ENCODE measurements around the gene PTPN1. TPM values are rescaled to one million over a fixed set of nuclear protein-coding genes. Genes with fewer than 3 reads are reported as not detected.

The PTPN1 gene
- total RNA-seq, 1 donor from 2014 or later = 101 TPM

DNA sequence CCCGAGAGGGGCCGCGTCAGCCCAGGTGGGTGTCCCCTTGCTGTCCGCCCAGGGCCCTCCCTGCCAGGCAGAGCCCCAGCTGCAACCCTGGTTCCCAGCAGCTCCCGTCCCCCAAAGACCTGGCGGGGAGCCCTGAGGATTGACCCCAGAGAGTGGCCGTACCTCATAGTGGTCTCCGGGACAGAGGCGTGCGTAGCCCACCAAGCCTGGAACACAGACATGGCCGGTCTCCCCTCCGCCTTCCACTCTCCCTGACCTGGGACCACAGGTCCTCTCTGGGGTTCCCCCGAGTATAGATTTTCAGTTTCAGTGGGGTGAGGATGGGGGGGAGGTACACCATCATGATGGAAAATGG is 98.5 kb downstream of the PTPN1 start:
- Histone ChIP-seq H3K4me1 (no peaks in the 10 kb centered on the region), H3K27ac (no peak overlapping the region), H3K36me3 (no peaks in the 10 kb centered on the region), H3K27me3 (no peaks in the 10 kb centered on the region), H3K9me3 (no peaks in the 10 kb centered on the region), H3K4me3 (no peak overlapping the region)
- intact Hi-C loops (cut with DNase I) = no loop called here
- DNase-seq (no peak), ATAC-seq (no peak)
- TF ChIP-seq, protein P1, sequence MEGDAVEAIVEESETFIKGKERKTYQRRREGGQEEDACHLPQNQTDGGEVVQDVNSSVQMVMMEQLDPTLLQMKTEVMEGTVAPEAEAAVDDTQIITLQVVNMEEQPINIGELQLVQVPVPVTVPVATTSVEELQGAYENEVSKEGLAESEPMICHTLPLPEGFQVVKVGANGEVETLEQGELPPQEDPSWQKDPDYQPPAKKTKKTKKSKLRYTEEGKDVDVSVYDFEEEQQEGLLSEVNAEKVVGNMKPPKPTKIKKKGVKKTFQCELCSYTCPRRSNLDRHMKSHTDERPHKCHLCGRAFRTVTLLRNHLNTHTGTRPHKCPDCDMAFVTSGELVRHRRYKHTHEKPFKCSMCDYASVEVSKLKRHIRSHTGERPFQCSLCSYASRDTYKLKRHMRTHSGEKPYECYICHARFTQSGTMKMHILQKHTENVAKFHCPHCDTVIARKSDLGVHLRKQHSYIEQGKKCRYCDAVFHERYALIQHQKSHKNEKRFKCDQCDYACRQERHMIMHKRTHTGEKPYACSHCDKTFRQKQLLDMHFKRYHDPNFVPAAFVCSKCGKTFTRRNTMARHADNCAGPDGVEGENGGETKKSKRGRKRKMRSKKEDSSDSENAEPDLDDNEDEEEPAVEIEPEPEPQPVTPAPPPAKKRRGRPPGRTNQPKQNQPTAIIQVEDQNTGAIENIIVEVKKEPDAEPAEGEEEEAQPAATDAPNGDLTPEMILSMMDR (IDR thresholded peaks at IDR 0.05) = no peak

DNA sequence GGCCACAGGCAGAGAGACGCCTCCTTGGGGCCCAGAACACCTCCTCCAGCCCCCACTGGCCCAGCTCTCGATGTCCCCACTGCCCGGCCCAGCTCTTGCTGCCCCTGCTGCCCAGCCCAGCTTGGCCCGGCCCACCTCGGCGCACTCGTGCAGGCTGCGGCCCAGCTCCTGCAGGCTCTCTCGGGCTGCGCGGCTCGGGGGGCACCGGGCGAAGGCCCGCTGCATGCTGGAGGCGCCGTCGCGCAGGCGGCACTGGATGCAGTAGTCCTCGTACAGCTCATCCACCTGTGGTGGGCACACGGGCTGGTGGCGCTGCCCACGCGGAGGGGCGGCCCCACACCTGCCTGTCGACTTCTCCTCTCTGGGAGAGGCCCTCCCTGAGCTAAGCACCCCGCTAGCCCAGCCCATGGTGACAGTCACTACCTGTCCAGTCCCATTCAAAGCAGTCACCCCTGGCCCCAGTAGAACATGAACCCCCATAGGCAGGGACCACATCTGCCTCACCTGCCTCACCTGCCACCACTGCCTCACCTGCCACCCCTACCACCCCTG is 99.3 kb downstream of the PTPN1 start:
- no peaks in the 10 kb centered on the region for H3K4me1 ChIP-seq
- no peak overlapping the region for H3K4me3 ChIP-seq
- H3K27me3 ChIP-seq = no peaks in the 10 kb centered on the region
- H3K27ac ChIP-seq = no peak overlapping the region
- no peak for DNase-seq
- no peaks in the 10 kb centered on the region for H3K9me3 ChIP-seq
- intact Hi-C loops (cut with DNase I) = no loop called here
- no peaks in the 10 kb centered on the region for H3K36me3 ChIP-seq
- TF ChIP-seq, protein P1 (IDR thresholded peaks at IDR 0.05) = no peak
- ATAC-seq = no peak

DNA sequence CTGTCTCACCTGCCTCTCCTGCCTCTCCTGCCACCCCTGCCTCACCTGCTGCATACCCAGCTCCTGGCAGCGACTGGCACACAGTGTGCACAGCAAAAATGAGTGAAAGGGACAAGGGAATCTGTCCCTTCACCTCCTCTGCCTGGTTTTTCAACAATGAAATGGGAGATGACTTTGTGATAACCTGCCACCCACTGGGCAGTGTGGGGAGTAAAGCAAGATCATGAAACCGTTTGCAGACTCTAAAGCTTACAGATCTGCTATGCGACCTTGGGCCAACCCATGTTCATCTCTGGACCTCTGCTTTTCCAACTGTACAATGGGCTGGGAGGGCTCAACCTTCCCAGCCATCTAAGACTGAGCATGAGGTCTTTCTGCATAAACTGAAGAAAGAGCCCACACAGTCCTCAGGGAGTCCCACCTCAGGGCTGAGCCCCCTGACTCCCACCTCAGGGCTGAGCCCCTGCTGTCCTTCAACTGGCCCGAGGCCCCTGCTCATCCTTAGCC is 100.1 kb downstream of the PTPN1 start:
- H3K36me3 ChIP-seq = no peaks in the 10 kb centered on the region
- no peak overlapping the region for H3K27ac ChIP-seq
- H3K4me3 ChIP-seq = no peak overlapping the region
- TF ChIP-seq, protein P1 (IDR thresholded peaks at IDR 0.05) = no peak
- no peaks in the 10 kb centered on the region for H3K4me1 ChIP-seq
- intact Hi-C loops (cut with DNase I) = no loop called here
- no peaks in the 10 kb centered on the region for H3K27me3 ChIP-seq
- DNase-seq (no peak), ATAC-seq (no peak)
- no peaks in the 10 kb centered on the region for H3K9me3 ChIP-seq

DNA sequence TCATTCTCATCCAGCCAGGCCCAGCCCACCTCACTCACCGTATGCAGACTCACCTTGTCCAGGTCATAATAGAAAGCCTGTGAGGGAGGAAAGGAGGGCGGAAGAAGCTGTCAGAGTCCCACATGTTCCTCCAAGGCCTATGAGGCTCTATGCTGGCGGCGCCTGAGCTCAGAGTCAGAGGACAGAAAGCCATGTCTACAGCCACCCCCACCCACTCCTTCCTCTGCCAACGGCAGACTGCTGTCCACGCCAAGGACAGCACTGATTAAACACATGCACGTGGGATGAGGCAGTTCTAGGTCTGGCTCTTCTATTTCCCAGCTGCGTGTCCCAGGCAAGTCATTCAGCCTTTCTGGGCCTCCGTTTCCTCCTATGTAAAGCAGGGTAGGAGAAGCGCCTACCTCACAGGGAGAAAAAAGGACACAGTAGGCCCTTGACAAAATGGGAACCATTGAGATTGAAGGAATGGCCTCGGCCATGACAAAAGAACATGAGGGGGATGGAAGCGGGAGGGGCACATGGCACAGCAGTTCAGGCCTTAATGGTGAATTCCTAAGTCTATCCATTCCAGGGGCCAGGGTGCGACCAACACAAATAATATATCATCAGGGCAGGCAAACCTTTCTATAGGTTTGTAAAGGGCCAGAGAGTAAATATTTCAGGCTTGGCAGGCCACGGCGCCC is 101.1 kb downstream of the PTPN1 start:
- H3K27me3 ChIP-seq = no peaks in the 10 kb centered on the region

DNA sequence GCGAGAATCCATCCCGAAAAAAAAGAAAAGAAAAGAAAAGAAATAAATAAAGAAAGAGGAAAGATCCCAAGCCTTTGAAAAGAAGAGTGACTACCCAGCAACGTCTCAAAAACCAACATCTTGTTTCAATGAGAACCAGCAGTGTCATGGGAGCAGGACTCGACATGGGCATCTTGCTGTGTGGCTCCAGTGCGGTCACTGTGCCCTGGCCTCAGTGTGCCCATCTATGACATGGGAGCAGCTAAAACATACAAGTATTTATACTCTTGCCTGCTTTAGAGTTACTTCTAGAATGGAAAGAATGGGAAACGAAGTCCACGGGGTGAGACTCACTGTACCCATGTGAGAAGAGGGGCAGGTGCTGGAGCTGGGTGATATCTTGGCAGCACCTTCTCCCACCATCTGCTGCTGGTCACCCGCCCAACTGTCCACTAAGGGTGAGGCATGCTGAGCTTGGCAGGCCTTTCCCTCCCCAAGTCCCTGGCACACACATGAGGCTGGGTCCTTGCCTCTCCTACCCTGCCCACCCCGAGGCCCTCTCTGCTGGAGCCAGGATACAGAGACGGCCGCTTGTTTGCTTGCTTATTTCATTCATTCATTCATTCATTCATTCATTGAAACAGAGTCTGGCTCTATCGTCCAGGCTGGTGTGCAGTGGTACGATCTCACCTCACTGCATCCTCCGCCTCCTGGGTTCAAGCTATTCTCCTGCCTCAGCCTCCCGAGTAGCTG is 103.4 kb downstream of the PTPN1 start:
- no peaks in the 10 kb centered on the region for H3K4me1 ChIP-seq
- no peaks in the 10 kb centered on the region for H3K27me3 ChIP-seq
- no peaks in the 10 kb centered on the region for H3K36me3 ChIP-seq
- ATAC-seq (no peak), DNase-seq (no peak)
- H3K27ac ChIP-seq = no peak overlapping the region
- H3K4me3 ChIP-seq = no peak overlapping the region
- H3K9me3 ChIP-seq = no peaks in the 10 kb centered on the region
- intact Hi-C loops (cut with DNase I) = no loop called here
- TF ChIP-seq, protein P1 (IDR thresholded peaks at IDR 0.05) = no peak

More for the DNA sequence above, 101.1 kb downstream of the PTPN1 start:
- ATAC-seq (no peak), DNase-seq (no peak)
- Histone ChIP-seq H3K27ac (no peak overlapping the region), H3K4me3 (no peak overlapping the region), H3K36me3 (no peaks in the 10 kb centered on the region), H3K9me3 (no peaks in the 10 kb centered on the region), H3K4me1 (no peaks in the 10 kb centered on the region)
- TF ChIP-seq, protein P1 (IDR thresholded peaks at IDR 0.05) = no peak
- intact Hi-C loops (cut with DNase I) = no loop called here

All from upper lobe of right lung (tissue), 1 donor.